ENCODE data around the gene CMKLR1.

CMKLR1 gene

DNA sequence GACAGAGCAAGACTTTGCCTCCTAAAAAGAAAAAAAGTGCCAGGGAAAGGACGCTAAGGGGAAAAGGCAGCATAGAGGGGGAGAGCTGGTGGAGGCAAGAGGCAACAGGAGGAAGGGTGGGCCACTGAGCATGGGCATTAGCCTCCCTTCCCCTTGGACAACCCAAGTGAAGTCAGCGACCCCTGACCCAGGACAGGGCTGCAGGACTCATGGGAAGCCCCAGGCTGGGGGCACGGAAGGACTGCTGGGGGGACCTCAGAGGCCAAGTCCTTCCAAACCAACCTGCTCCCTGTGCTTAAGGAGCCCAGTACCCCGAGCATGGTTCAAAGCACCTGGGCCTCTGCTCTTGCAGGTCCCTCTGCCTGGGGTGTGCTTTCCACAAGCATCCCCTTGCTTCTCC, 27.5 kb downstream of the CMKLR1 start:
- H3K79me2 ChIP-seq (ENCODE audit: insufficient read depth, low read depth): no peaks in the 10 kb centered on the region
- no peaks in the 10 kb centered on the region for H4K20me1 ChIP-seq (ENCODE audit: insufficient read depth)
- H3K4me3 ChIP-seq (IDR thresholded peaks at IDR 0.05; ENCODE audit: insufficient read depth, low read depth, low read length): no peak overlapping the region
- H3K27ac ChIP-seq: no peak overlapping the region
- TF ChIP-seq, protein P1, sequence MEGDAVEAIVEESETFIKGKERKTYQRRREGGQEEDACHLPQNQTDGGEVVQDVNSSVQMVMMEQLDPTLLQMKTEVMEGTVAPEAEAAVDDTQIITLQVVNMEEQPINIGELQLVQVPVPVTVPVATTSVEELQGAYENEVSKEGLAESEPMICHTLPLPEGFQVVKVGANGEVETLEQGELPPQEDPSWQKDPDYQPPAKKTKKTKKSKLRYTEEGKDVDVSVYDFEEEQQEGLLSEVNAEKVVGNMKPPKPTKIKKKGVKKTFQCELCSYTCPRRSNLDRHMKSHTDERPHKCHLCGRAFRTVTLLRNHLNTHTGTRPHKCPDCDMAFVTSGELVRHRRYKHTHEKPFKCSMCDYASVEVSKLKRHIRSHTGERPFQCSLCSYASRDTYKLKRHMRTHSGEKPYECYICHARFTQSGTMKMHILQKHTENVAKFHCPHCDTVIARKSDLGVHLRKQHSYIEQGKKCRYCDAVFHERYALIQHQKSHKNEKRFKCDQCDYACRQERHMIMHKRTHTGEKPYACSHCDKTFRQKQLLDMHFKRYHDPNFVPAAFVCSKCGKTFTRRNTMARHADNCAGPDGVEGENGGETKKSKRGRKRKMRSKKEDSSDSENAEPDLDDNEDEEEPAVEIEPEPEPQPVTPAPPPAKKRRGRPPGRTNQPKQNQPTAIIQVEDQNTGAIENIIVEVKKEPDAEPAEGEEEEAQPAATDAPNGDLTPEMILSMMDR (conservative IDR thresholded peaks at IDR 0.05; ENCODE audit: low read depth, low read length): no peak
- no peaks in the 10 kb centered on the region for H3K27me3 ChIP-seq (ENCODE audit: insufficient read depth, low read depth)
- no peaks in the 10 kb centered on the region for H3K4me1 ChIP-seq (ENCODE audit: low read depth, poor library complexity, severe bottlenecking)
- no peak overlapping the region for H2AFZ ChIP-seq (ENCODE audit: low read depth)
- no peaks in the 10 kb centered on the region for H3K36me3 ChIP-seq (ENCODE audit: insufficient read depth)
- H3K9ac ChIP-seq: no peak overlapping the region
- no peak overlapping the region for H3K4me2 ChIP-seq

DNA sequence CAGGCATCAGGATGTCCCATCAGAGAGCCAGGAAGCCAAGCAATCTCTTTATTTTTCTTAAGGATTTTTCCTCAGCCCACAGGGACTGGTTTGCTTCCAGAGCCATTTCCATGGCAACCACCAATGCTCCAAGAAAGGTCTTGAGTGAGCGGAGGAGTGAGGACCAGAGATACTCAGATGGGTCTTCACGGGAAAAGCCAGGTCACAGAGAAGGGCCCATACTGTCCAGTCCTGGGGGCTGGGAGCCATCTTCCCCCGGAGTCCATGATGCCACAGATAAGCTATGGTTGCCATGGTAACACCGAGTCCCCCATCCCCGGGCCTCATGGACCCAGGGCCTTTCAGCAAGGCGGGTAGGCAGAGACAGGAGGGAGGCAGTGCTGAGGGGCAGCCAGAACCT, 28.6 kb downstream of the CMKLR1 start:
- Histone ChIP-seq H3K36me3 (ENCODE audit: insufficient read depth) (no peaks in the 10 kb centered on the region), H4K20me1 (ENCODE audit: insufficient read depth) (no peaks in the 10 kb centered on the region), H3K27me3 (ENCODE audit: insufficient read depth, low read depth) (no peaks in the 10 kb centered on the region), H2AFZ (ENCODE audit: low read depth) (no peak overlapping the region), H3K27ac (no peak overlapping the region), H3K79me2 (ENCODE audit: insufficient read depth, low read depth) (no peaks in the 10 kb centered on the region), H3K4me3 (IDR thresholded peaks at IDR 0.05; ENCODE audit: insufficient read depth, low read depth, low read length) (no peak overlapping the region), H3K4me1 (ENCODE audit: low read depth, poor library complexity, severe bottlenecking) (no peaks in the 10 kb centered on the region), H3K9ac (no peak overlapping the region), H3K4me2 (no peak overlapping the region)
- TF ChIP-seq, protein P1 (conservative IDR thresholded peaks at IDR 0.05; ENCODE audit: low read depth, low read length): no peak

DNA sequence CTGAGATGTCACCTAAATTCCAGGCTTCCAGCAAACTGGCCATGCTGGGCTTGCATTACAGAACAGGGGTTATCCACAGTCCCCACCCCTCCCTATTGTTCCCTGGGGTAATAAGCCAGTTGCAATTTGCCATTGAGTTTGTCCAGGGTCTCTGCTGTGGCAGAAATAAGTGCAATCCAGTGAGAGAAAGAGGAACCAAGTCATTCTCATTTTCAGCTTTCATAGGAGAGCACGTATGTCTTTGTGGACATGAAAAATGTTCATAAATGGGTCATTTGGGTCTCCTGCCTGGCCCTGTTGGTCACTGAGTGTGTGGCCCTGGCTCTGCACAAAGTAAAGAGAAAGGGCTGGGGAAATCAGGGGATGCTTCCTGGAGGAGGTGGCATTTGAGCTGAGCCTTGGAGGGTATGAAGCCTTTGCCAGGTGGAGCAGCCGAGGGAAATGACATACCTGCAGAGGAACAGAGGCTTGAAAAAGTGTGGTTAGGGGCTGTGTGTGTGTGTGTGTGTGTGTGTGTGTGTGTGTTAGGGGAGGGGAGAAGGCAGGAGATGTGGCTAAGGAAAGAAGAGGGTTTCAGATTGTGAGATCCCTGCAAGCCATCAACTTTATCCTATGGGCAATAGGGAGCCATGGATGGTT, 29.3 kb downstream of the CMKLR1 start:
- no peak overlapping the region for H2AFZ ChIP-seq (ENCODE audit: low read depth)
- no peaks in the 10 kb centered on the region for H3K27me3 ChIP-seq (ENCODE audit: insufficient read depth, low read depth)
- H3K4me1 ChIP-seq (ENCODE audit: low read depth, poor library complexity, severe bottlenecking): no peaks in the 10 kb centered on the region
- H3K36me3 ChIP-seq (ENCODE audit: insufficient read depth): no peaks in the 10 kb centered on the region
- no peak overlapping the region for H3K9ac ChIP-seq
- H3K79me2 ChIP-seq (ENCODE audit: insufficient read depth, low read depth): no peaks in the 10 kb centered on the region
- TF ChIP-seq, protein P1 (conservative IDR thresholded peaks at IDR 0.05; ENCODE audit: low read depth, low read length): no peak
- no peak overlapping the region for H3K4me2 ChIP-seq
- no peak overlapping the region for H3K27ac ChIP-seq
- H4K20me1 ChIP-seq (ENCODE audit: insufficient read depth): no peaks in the 10 kb centered on the region
- H3K4me3 ChIP-seq (IDR thresholded peaks at IDR 0.05; ENCODE audit: insufficient read depth, low read depth, low read length): no peak overlapping the region

DNA sequence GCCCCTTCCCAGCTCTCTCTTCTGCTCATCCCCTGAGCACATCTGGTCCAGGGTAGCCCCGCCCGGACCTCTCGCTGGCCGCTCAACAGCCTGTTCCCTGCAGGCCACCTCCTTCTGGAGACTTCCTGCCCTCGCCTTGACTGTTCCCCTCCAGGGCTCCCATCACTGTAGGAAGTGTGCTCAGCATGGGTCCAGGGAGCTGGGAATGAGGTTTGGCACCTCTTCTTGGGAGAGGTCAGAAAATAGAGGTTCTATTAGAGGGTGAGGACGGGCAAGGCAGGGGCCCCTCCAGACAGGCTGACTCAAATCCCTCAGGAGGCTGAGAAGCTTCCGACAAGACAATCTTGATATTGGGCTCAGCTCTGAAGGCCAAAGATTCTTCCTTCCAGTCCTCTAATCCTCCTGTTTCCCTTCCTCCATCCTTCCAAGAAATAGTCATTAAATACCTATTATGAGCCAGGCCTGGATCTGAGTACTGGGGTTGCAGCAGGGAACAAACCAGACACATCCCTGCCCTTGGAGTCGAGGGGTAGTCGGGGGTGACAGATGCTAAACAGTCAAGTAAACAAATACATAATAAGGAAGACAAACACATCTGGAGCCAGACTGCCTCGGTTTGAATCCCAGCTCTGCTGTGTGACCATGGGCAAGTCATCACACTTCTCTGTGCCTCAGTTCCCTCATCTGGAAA, 30.6 kb downstream of the CMKLR1 start:
- H3K9ac ChIP-seq: no peak overlapping the region
- TF ChIP-seq, protein P1 (conservative IDR thresholded peaks at IDR 0.05; ENCODE audit: low read depth, low read length): no peak
- no peak overlapping the region for H3K4me3 ChIP-seq (IDR thresholded peaks at IDR 0.05; ENCODE audit: insufficient read depth, low read depth, low read length)
- no peaks in the 10 kb centered on the region for H3K27me3 ChIP-seq (ENCODE audit: insufficient read depth, low read depth)
- no peak overlapping the region for H3K4me2 ChIP-seq
- H3K36me3 ChIP-seq (ENCODE audit: insufficient read depth): no peaks in the 10 kb centered on the region
- H2AFZ ChIP-seq (ENCODE audit: low read depth): no peak overlapping the region
- H3K79me2 ChIP-seq (ENCODE audit: insufficient read depth, low read depth): no peaks in the 10 kb centered on the region
- no peak overlapping the region for H3K27ac ChIP-seq
- H4K20me1 ChIP-seq (ENCODE audit: insufficient read depth): no peaks in the 10 kb centered on the region
- H3K4me1 ChIP-seq (ENCODE audit: low read depth, poor library complexity, severe bottlenecking): no peaks in the 10 kb centered on the region
